Hematopoietic multipotent progenitor cell treated with erythropoietin and hydrocortisone succinate and interleukin-3 and kit ligand, for 4 days (in vitro differentiated cells): ENCODE measurements around the gene LRP1B.
"Not testable (repeated sequence)": the region's sequence is repeated elsewhere in the genome, so short reads cannot be mapped to it uniquely, and the experiment has no call there.

ENCODE experiments used
- DNase-seq: peaks from one replicate; pipeline ENCODE4 v3.0.0-alpha.2; 2015

The LRP1B gene

GRCh38 chr2:140577453-140577852 is 1553.4 kb downstream of the LRP1B start:
- no peak for DNase-seq

DNA sequence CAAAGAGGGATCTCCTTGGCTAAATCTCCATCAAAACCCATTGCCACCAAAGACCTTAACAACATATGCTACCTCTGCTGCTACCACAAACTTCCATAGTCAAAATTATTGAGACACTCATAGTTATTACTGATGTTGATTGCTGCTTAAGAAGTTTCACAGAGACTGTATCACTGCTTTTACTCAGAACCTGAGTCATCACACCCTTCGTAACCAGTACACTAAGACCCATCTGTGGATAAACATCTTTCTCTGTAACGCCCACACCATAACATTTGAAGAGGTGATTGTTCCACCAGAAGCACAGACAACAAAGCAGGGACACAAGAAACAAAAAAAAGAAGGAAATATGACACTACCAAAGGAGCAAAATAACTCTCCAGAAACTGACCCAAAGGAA is 1563.1 kb downstream of the LRP1B start:
- no peak for DNase-seq

DNA sequence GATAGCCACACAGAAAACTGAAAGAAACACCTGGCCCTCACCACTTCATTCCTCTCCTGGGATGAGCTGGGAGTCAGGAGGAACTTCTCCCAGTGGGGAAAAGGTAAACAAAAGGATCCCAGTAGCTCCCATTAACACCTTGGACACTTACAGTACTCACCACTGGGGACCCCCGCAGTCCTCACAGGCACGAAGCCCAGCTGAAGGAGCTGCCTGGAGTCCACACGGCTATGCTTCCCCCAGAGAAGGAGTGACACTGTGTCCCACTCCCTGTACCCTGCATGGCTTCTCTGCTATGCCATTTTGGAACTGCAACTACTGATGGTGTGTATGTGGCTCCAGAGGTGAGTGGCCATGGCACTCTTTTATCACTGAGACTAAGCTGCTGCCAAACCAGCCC is 1565.1 kb downstream of the LRP1B start:
- no peak for DNase-seq

DNA sequence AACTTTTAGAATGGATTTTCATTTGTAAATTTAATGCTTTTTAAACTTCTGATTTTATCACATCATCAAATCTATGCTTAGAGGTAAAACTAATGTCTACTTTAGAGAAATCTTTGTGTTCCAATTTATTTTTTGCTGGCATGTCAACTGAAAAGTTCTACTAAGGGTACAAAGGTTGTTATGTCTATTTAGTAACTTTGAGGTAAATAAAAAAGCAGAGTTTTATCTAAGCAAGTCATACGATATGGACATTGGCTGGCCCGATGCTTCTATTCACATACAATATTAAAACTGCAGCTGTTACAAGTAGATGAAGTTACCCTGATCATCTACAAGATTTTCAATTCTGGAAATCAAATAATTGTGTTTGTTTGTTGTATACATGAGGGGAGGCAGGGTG is 1575.1 kb downstream of the LRP1B start:
- no peak for DNase-seq

DNA sequence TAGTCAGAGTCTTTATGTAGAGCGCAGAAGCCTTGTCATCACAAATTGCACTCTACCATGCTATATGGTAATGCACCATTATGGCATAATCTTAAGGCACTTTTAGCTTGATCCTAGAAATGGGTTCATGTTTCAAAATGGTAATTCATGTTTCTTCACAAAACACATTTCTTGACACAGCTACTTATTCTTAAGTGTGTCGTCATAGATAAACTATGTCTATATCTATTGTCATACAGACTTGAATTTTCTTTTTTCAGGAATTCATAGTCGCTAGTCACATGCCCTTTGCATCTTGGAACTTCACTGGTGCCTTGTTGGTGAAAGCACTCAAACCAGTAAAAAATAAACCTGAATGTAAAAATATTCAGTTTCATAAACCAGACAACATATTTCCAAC is 1578.2 kb downstream of the LRP1B start:
- DNase-seq, result no peak

DNA sequence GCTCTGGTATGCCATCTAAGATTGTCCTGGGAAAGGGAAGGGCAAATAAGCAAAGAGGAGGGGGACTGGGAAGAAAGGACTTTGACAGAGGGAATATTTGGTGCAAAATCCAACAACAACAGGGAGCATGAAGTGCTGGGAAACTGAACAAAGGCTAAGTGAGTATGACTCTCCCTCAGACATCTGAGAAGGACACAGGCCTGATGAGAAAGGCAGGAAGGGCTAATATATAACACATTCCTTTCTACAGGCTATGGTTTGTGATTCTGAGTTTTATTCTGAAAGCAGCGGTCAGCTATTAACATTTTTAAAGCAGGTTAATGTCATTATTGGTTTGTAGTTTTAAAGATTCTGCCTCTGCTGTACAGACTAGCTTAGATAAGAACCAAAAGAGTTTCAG is 1579.5 kb downstream of the LRP1B start:
- no peak for DNase-seq

GRCh38 chr2:140550821-140551220 is 1580.0 kb downstream of the LRP1B start:
- no peak for DNase-seq

DNA sequence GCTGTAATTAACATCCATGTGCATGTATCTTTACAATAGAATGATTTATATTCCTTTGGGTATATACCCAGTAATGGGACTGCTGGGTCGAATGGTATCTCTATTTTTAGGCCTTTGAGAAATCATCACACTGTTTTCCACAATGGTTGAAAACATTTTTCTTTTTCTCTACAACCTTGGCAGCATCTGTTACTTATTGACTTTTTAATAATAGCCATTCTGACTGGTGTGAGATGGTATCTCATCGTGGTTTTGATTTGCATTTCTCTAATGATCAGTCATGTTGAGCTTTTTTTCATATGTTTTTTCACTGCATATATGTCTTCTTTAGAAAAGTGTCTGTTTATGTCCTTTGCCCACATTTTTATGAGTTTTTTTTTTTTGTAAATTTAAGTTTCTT is 1586.0 kb downstream of the LRP1B start:
- not testable (repeated sequence) for DNase-seq

DNA sequence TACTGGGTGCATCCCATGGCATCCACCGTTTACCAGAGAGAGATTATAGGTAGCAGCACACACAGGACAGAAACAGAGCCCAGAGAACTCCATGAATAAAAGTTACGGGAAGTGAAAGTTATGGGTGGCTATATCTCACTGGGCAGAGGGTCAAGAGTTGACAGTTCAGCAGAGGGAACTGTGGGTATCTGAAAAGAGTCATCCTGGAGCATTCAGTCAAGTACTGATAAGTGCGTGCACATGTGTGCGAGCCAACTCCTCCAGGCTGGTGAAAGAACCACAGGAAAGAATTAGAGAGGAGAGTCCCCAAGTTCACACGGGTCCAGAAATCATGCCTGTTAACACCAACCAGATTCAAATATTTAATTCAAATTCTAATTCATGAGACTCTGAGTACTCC is 1588.2 kb downstream of the LRP1B start:
- DNase-seq, result no peak

DNA sequence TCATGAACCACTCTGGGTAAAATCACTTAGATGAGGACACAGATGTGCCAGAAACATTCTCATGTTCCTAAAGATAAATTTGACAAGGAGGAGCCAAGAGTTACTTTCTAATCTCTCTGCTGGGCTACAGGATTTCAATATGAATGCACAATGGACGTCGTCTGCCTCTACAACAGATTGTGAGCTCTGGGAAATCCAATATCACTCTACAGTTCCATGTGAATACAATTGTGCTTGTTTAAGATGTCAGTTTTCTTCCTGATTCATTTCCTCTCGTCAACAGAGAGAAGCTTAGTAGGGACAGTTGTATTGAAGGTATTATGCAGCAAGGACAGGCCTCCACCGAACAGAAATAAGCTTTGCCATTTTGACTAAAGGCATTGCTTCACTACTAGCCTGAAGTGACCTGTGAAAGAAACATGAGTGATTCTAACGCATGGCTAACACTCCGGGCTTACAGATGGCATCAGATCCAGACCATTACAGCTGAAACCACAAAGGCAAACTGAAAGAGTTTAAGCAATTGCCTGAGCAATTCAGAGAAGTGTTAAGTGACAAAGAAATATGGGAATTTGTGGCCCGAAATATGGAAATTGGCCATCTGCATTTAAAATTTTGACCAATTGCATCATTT is 1591.5 kb downstream of the LRP1B start:
- DNase-seq, result no peak

GRCh38 chr2:140529706-140530105 is 1601.1 kb downstream of the LRP1B start:
- no peak for DNase-seq

GRCh38 chr2:140528982-140529381 is 1601.8 kb downstream of the LRP1B start:
- no peak for DNase-seq

- no peak for DNase-seq
These were observed 1604.2 kb downstream of the LRP1B start for GRCh38 chr2:140526575-140526974.

DNA sequence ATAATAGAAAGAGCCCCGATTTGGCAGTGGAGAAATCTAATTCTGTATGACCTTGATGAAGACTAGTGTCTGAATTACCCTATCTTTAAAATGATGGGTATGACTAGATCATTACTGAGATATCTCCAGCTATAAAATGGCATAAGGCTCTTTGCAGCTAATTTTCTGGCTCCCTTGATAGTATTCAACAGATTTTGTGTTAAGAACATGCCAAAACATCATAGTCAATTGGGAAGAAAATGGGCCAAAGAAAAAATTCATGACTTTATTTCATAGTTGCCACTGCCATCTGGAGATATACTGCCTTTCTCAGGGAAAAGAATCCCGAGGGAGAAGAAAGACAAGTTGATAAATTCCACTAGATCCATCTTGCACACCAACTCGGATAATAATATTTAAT is 1618.7 kb downstream of the LRP1B start:
- no peak for DNase-seq

DNA sequence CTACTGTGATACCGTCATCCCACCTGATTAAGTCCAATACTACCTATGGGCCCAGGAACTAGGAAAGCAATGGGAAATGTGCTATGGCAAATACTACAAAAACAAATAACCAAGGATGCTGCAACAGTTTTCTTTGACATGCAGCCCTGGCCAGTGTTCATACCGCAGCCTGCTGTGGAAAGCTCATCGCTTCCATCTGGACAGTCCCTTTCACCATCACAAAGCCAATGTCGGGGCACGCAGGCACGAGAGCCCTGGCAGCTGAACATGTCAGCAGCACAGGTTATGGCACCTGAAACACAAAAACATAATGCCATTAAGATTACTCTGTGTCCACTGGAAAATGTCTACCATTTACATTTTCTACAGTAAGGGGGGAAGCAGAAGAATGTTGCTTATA is 1621.1 kb downstream of the LRP1B start:
- DNase-seq, result no peak

- no peak for DNase-seq
These were observed 1622.1 kb downstream of the LRP1B start for GRCh38 chr2:140508756-140509155.

GRCh38 chr2:140506606-140507005 is 1624.2 kb downstream of the LRP1B start:
- DNase-seq, result no peak

DNA sequence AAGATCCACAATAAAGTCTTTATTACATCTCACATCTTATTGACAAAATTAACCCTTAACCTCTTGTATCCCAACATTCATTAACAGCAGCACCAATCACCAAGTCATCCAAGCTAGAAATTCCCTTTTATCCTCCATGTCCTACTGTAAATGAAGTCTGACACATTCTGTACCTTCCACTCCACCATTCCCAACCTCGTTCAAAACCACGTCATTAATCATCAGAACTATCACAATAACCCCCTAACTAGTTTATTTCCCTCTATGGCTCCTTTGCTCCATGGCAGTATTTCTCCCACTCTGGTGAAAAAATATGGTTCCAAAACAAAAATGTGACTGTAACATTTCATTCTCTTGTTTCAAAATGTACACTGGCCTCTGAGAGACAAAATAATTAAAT is 1626.2 kb downstream of the LRP1B start:
- no peak for DNase-seq

GRCh38 chr2:140502951-140503630 is 1627.7 kb downstream of the LRP1B start:
- DNase-seq, result no peak

GRCh38 chr2:140498360-140498759 is 1632.5 kb downstream of the LRP1B start:
- no peak for DNase-seq

- no peak for DNase-seq
These were observed 1634.1 kb downstream of the LRP1B start for GRCh38 chr2:140496714-140497113.

DNA sequence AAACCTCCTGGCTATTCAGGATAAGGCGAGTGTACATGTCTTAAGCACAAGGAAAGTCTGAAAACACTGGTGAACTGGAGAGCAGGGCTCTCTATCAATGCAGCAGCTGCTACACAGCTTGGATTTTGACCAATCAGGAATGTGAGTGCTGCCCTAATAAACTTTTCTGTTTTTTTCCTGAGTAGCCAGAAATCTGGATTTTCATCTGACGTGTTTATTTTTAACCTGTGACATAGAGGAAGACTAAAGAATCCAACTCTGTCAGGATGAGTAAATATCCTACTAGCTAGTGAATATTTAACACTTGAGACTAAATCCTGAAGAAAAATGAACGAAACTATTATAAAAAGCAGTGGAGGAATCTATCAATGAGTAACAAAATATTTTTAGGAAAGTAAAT is 1638.9 kb downstream of the LRP1B start:
- no peak for DNase-seq

DNA sequence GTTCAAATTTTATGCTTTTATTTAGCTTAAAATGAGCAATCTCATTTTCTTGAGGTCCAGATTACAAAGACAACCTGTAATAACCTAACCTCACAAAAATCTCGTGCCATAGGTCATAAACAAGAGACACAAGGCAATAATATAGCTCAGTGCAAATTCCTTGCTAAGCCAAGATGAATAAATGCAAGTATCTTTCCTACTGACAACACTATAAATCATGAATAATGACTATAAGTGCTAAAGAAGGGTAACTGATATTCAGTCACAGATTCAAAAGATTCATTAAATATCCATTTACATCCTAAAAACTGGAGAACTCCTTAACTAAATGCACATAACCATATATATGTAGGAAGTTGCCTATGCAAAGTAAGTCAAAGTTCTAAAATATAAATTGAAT is 1641.6 kb downstream of the LRP1B start:
- DNase-seq, result no peak

GRCh38 chr2:140481136-140481535 is 1649.7 kb downstream of the LRP1B start:
- DNase-seq, result no peak

- DNase-seq, result no peak
These were observed 1657.0 kb downstream of the LRP1B start for GRCh38 chr2:140473851-140474250.
